Fibroblast of villous mesenchyme (primary cell): ENCODE results near the gene TCAIM. TPM values are rescaled to one million over a fixed set of nuclear protein-coding genes. Genes with fewer than 3 reads are reported as not detected.
A peak's percentile ranks its signal among the peaks of the same experiment; 100 is the strongest.

Source experiments
- DNase-seq: peaks from one replicate; pipeline ENCODE4 v3.0.0-alpha.2; 2010; ENCODE audit warnings: low read depth
- H3K4me3 ChIP-seq: 2 replicates; pipeline ENCODE4 v1.5.1; 2011; ENCODE audit warnings: low read depth, mild to moderate bottlenecking, low read length
- total RNA-seq: library from RNA; depleted of rRNA; stranded (reverse); fragments of >200 nt; gene quantifications from 2 replicates; pipeline ENCODE4 v1.2.3, GENCODE V29; 2012
- TF ChIP-seq, protein P1 (sequence below): IDR thresholded peaks from 2 replicates; pipeline ENCODE4 v1.5.1; 2012; ENCODE audit warnings: low read depth, mild to moderate bottlenecking, low read length; ENCODE audit not compliant: insufficient read depth

The TCAIM gene
- total RNA-seq, 1 donor: 37.6 TPM

DNA sequence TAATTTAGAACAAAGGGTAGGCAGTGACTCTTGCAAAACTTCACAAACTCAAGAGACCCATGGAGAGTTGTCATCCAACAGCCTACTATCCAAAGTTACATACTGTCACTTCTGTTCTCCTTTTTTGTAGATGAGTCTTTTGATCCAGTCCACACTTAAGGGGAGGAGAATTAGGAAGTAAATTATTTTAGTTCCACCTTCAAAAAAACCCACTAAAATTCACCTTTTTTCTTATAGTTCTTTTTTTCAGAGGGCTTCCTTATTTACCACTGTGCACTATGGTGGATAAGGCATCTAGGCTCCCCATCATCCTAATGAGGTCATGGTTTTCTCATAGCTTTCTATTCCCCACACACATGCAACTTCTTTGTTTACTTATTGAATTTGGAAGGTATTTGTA is 8.6 kb upstream of the TCAIM start:
- TF ChIP-seq, protein P1, sequence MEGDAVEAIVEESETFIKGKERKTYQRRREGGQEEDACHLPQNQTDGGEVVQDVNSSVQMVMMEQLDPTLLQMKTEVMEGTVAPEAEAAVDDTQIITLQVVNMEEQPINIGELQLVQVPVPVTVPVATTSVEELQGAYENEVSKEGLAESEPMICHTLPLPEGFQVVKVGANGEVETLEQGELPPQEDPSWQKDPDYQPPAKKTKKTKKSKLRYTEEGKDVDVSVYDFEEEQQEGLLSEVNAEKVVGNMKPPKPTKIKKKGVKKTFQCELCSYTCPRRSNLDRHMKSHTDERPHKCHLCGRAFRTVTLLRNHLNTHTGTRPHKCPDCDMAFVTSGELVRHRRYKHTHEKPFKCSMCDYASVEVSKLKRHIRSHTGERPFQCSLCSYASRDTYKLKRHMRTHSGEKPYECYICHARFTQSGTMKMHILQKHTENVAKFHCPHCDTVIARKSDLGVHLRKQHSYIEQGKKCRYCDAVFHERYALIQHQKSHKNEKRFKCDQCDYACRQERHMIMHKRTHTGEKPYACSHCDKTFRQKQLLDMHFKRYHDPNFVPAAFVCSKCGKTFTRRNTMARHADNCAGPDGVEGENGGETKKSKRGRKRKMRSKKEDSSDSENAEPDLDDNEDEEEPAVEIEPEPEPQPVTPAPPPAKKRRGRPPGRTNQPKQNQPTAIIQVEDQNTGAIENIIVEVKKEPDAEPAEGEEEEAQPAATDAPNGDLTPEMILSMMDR: no peak
- H3K4me3 ChIP-seq: no peak overlapping the region

DNA sequence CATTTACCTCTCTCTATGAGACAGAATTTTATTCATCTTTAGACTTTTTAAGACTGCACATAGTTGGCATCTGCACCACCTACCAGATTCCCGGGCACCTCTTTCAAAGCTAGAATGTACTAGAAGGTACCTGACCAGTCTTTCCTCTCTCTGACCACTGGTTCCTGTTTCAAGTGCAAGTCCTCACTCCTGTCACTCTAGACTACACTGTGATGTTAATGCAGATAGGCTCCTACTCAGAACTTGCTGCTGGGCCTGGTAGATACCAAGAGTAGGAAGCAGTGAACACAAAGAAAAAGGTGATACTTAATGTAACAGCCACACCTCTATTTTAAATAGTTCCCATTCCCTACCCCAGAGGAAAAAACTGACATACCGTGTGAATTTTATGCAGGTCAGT is 8.1 kb upstream of the TCAIM start:
- H3K4me3 ChIP-seq: no peak overlapping the region
- DNase-seq: no peak
- TF ChIP-seq, protein P1: no peak

More for the DNA sequence above, 8.6 kb upstream of the TCAIM start:
- DNase-seq: no peak

DNA sequence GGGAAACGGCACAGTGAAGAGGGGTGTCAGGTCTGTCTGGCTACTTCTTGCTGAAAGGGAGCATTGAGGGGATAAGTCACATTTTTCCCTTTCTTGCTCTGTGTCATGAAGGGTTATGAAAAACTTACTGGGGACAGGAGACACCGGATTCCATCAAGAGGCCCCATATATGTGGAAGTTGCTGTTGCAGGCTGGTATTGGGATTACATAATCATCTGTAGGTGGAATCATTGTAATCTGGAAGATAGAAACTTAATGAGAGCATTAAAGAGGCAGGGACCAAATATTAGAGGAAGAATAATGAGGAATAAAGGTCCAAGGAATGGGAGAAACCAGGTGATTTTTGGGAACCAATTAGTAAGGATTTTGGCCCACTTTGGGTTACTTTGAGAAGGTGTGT is 4.2 kb upstream of the TCAIM start:
- no peak overlapping the region for H3K4me3 ChIP-seq
- TF ChIP-seq, protein P1: no peak
- no peak for DNase-seq

DNA sequence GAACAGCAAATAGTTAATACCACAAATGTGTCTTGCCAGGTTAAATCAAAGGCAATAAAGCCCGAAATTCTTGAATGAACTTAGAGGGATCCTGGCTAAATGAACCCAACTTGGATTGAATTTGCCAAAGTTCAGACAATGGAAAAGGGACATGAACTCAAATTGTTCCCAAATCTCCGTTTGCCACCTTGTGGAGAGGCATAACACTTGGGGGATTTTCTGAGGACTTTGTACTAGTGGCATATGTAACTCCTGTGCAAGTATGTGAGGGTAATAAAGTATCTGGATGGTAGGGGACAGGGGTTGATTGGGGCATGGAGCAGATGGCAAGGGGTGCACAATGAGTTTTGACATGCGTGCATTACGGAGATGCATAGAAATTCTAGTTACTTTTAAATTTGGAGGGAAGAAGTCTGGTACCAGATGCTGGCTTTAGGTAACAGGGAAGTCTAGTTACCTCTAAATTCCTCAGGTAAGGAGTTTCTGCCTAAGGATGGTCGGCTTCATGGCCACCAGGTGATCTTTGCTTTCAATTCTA is 1.2 kb upstream of the TCAIM start:
- no peak for DNase-seq
- TF ChIP-seq, protein P1: no peak
- H3K4me3 ChIP-seq: peak overlapping the region; percentile 84

DNA sequence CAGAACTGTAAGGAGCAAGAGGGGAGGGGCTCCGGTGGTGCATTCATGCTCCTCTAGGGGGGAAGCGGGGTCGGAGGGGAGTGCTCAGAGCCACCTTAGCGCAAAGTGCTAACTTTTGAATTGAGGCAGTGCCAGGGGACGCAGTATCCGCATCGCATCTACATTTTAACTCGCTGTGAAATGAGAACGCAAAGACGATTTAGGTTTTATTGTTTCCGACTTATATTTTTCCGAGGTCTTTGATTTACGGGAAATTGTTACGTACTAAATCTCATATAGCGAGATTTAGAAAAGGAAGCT is 212 bp downstream of the TCAIM start:
- peak overlapping the region; percentile 84 for H3K4me3 ChIP-seq
- TF ChIP-seq, protein P1: no peak
- DNase-seq: no peak

DNA sequence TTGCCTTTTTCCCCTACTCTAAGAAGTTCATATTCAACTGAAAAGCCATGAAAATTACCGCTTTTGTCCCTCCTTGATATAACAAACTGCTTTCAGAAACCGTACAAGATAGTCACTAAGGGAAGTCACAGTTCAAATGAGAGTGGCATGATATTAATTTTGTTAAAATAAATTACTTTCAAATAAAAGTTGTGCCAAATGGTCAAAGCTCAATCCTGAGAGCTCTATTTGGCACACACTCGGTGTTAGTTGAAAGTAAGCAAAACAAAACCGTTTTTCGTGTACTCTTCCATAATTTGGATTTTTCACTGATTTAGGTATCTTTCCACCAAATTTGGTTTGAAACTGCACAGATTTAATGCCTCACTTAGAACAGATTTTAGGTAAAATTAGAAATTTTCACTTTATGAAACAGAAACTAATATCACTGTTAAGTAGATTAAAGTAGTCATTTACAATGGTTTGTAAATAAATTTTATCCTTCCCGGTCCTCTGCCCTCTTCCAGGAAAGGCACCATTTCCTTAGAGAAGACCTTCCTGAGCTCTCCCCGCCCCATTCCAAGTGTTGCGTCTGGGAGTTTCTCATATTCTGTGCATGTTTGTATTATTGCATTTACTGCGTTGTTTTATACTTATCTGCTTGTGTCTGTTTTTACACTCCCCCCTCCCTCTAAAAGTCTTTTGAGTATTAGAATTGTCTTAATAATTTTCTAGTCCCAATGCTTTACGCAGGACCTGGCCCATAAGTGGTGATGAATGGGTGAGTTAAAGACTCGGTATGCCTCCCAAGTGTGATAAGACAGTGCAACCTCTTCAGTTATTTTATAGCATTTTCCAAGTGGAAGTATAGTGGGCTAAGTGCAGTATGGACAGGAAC is 853 bp downstream of the TCAIM start:
- DNase-seq: peak; percentile 39
- peak overlapping the region; percentile 84 for H3K4me3 ChIP-seq
- TF ChIP-seq, protein P1: no peak
